Measurements from ENCODE around the gene SCP2.
"Not testable (repeated sequence)": the region's sequence is repeated elsewhere in the genome, so short reads cannot be mapped to it uniquely, and the experiment has no call there.

The SCP2 gene

DNA sequence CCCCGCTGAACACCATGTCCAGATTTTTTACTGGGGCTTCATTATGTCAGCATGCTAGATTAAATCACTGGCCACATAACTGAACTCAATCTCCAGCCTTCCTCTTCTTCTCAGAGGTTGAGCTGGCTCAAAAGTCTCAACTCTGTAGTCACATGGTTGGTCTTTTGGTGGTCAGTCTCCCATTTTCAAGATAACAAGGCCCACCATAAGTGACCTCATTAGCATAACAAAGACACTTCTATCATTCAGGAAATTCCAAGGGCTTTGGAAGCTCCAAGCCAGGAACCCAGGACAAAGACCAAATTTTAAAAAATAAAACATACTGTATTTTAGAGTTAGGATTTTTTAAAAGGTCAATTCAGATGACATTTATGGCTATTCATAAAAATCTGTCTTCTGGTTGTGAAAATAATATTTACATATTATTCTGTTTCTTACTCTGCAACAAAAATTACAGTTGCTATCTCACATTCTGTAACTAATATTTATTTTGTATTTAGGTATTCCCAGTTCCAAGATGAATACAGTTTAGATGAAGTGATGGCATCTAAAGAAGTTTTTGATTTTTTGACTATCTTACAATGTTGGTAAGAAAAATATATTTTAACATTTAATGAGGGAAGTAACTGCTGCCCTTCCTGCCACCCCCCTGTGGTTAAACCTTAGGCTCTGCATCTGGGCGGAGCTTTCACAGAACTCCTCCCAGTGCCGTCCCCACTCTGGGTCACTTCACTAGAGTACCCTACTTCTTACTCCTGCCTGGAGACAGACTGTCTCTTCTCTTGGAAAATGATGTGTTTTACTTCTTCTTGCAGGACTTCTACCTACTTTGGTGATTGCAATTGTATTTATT lies 49.3 kb downstream of the SCP2 start:
- peak in 2 of 3 donors; percentile 18 to 35 for DNase-seq

DNA sequence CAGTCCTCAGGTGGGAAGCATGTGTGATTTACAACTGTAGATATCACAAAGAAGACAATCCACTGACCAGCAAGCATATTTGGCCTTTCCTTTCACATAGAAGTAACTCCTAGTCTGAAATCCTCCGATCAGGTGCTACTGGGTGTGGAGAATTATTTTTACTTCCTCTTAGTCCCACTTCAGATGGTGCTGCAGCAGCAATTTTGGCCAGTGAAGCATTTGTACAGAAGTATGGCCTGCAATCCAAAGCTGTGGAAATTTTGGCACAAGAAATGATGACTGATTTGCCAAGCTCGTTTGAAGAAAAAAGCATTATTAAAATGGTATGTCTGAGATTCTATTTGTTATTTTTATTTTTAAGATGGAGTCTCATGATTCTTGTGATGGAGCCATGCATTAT lies 51.0 kb downstream of the SCP2 start:
- DNase-seq, result no peak

DNA sequence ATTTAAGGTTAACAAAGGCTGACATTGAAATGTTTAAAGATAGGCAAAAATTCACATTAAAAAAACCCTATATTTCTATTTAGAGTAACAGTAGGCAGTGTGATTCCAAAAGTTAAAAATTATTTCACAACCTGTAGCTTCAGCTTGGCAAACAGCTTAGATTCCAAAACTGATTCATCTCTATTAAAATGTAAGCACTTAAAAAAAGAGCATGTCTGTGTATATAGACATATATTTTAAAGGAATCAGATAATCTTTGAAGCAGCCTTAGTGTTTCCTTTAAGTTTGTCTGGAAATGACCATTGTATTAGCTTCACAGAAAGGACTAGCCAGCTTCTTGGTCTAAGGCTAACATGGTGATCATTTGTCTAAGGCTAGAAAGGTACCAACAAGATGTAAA lies 65.7 kb downstream of the SCP2 start:
- not testable (repeated sequence) for DNase-seq

DNA sequence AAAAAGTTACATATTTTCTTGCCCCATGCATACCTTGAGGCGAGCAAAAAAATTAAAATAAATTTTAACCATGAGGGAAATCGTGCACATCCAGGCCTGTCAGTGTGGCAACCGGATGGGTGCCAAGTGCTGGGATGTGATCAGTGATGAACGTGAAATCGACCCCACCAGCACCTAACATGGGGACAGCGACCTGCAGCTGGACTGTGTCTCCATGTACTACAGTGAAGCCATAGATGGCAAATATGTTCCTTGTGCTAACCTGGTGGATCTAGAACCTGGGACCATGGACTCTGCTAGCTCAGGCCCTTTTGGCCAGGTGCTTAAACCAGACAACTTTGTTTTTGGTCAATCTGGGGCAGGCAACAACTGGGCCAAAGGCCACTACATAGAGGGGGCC lies 67.6 kb downstream of the SCP2 start:
- DNase-seq, result no peak

DNA sequence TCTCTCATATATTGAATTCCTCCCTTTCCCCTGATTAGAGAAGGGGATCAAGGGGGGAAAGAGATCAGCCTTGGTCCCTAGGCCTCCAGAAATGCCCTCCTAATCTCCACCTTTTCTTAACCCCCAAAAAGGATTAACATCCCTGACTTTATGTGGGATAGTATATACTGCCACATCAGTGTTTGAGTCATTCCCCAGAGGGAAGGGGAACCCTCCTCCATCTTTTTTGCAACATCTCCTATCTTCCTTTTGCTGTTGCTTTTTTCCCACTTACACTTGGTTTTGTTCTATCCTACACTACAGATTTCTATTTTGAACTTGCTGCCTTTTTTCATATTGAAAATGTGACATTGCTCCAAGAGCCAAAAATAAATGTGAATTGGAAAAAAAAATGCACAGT lies 69.6 kb downstream of the SCP2 start:
- peak in 1 of 3 donors; percentile 19 for DNase-seq

DNA sequence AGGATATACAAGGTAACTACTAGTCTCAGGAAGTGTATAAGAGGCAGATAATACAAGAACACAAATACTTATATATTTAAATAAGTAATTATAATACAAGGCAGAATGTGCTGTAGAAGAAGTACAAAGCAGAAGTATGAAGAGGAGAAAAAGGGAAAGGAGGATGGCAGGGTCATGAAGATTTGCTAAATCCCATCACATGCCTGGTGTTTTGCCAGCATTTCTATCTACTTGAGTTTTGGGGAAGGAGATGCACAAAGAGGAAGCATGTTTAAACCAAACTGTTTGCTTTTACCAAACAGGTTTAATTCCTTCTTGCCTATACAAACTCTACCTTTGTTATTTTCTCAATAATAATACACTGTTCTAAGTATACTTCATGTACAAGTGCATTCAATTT lies 74.1 kb downstream of the SCP2 start:
- peak; percentile 53 to 54 (median 54) for DNase-seq

DNA sequence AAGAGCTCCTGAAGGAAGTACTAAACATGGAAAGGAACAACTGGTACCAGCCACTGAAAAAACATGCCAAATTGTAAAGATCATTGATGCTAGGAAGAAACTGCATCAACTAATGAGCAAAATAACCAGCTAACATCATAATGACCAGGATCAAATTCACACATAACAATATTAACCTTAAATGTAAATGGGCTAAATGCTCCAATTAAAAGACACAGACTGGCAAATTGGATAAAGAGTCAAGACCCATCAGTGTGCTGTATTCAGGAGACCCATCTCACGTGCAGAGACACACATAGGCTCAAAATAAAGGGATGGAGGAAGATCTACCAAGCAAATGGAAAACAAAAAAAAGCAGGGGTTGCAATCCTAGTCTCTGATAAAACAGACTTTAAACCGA lies 79.5 kb downstream of the SCP2 start:
- DNase-seq, result not testable (repeated sequence)

DNA sequence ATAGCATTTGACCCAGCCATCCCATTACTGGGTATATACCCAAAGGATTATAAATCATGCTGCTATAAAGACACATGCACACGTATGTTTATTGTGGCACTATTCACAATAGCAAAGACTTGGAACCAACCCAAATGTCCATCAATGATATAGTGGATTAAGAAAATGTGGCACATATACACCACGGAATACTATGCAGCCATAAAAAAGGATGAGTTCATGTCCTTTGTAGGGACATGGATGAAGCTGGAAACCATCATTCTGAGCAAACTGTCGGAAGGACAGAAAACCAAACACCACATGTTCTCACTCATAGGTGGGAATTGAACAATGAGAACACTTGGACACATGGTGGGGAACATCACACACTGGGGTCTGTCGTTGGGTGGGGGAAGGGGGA lies 83.2 kb downstream of the SCP2 start:
- DNase-seq, result not testable (repeated sequence)

DNA sequence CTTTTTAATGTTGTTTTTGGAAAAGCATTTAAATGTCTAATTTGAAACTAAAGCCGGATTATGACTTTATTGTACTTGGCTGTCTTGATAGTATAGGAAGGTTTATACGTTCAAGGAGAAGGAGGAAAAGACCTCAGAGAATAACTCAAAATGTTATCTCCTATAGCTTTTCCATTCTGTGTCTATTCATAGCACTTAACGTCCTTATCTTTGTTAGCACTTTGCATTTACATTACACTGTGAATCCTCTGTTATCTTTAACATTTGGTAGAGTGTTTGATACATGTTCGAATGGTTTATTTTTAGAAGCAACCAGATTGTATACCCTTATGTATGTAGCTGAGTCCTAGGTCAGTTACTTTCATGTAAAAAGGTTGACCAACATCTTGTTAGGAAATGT lies 84.1 kb downstream of the SCP2 start:
- DNase-seq, result no peak

DNA sequence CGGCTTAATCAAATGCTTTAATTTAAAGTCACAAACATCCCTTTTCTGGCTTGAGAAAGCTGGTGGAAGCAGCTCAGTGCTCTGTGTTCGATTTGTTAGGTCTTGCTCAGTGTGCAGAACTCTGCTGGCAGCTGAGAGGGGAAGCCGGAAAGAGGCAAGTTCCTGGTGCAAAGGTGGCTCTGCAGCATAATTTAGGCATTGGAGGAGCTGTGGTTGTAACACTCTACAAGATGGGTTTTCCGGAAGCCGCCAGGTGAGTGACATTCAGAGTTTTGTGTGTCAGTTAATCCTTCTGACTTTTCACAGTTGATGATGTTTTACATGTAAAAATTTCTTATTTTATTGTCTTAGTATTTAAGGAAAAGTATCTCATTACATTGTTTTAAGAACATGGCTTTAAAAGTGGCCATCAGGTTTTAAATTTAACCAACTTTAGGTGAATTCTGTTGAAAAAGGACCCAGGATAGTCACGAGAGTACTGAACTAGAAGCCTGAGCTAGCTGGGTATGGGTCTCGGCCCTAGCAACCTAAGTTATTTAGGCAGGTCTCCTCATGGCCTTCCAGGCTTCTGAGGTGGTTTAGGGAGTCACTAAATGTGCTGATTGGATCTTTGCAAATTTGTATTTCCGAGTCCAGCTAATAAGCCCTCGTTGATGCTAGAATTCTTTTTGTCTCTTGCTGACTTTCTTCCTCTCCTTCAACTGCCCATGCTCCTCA lies 87.9 kb downstream of the SCP2 start:
- peak; percentile 87 to 90 (median 88) for DNase-seq

DNA sequence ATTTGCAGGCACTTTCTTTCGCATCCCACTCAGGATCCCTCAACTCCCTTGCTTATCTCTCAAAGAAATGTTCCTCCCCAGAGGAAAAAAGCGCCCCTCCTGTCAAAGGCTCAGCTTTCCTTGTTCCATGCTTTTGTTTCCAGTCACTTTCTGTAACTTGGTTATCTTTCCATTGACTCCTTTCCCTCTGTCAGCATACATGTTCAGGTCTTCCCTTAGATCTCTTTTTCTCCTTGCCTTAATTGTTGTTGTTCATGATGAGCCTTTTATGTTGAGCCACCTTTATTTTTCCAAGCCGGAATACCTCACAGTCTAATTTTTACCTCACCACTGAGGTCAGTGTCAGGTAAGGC lies 88.4 kb downstream of the SCP2 start:
- DNase-seq, result peak in 1 of 3 donors; percentile 4

DNA sequence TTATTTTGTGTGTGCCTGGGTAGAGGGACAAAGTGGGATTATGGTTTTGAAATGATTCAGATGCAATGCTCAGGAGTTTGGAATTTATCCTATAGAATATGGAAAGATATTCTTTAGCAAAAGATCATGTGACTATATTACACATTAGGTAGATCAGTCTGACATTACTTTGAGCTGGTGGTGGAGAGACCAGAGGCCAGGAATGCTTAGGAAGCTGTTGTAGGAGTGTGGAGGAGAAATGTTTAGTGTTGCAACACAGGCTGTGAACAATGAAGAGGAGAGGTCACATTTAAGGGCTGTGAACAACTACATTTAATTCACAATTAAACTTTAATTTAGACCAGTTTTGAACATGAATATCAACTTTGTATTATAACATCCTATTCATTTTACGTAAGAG lies 89.6 kb downstream of the SCP2 start:
- peak in 2 of 3 donors; percentile 2 to 20 for DNase-seq

DNA sequence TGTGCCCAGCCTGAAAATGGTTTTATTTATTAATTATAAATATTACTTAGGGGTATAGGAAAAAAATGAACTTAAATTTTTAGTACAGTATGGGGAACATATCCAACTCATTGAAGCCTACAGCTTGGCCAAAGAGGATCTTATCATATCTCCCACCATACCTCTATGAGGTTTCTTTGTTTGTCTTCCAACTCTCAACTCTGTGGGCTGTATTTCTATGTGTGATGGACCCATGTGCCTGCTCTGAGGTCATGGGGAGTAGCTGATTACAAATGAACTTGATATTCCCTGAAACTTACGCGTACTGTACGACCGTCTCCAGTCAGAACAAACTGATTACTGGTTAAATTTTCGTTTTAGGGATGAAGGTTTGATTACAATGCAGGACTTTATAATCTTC lies 93.5 kb downstream of the SCP2 start:
- DNase-seq, result no peak

DNA sequence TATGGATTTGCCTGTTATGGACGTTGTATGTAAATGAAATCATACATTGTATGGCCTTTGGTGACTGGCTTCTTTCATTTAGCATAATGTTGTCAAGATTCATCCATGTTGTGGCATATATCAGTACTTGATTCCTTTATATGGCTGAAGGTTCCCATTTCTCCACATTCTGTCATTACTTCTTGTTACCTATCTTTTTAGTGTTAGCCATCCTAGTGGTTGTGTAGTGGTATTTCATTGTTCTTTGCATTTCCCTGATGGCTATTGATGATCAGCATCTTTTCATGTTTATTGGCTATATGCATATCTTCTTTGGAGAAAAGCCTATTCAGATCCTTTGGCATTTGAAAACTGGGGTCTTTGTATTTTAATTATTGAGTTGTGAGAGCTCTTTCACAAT lies 95.1 kb downstream of the SCP2 start:
- no peak for DNase-seq

DNA sequence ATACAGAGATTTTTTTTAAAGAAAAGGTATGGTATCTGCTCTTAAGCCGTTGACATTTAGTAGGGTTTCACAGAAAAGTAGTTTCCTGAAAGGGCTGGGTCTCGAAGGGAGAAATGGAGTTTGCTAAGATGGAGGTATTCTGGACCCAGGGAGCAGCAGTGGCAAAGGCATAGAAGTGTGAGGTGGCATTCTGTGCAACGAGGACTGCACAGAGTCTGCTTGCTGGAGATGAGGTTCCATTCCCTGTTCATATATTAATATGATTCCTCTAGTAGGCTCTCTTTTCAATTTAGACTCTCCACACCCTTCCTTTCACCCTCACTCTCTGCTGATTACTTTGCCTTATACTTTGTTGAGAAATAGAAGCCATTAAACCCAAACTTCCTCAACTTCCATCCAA lies 96.5 kb downstream of the SCP2 start:
- no peak for DNase-seq

DNA sequence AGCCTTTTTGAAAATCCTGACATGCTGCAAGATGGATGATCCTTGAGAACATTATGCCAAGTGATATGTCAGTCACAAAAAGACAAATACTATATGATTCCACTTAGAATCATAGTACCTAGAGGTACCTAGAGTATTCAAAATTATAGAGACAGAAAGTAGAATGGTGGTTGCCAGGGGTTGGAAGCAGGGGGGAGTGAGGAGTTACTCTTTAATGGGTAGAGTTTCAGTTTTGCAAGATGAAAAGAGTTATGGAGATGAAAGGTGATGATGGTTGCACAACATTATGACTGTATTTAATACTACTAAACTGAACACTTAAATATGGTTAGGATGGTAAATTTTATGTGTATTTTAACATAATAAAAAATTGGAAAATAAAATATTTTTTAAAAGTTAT lies 97.0 kb downstream of the SCP2 start:
- no peak for DNase-seq

DNA sequence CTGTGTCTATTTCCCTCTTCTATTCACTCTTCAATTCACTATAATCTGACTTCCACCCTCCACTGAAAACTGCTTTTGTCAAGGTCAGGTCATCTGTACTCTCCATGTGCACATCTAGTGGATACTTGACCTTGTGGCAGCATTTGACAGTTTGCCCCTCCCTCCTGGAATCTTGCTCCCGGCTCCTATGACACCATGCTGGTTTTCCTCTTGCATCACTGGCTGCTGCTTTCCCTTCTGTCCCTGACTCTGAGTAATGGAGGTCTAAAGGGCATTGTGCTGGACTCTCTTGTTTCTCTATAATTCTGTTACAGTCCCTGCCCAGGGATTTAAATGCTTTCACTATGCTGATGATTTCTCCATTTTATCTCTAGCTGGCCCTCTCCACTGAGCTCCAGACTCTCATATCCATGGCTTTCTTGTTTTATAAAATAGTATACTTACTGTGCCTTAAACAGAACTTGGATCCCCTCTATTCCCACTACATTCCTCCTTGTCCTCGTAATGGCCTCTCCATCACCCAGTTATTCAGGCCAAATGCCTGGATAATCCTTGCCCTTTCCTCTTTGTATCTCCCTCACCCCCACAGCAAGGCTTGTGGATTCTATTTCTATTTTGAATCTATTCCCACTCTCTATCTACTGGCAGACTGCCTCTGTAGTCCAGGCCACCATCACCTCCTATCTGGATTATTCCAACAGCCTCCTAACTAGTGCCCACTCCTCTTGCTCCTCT lies 98.1 kb downstream of the SCP2 start:
- peak; percentile 85 to 91 (median 87) for DNase-seq

DNA sequence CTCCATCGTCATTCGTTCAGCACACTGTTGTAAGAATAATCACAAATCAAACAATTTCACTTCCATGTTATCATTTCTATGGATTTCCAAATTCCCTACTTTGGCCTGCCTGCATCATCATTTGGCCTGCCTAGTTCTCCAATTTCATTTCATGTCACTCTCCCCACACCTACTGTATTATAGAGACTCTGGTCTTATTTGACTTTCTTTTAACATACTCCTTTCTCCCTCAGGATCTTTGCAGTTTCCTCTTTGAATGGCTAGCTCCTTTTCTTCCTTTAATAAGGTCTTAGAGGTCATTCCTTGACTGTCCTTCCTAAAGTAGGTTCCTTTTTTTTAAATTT lies 98.7 kb downstream of the SCP2 start:
- peak; percentile 42 to 60 (median 44) for DNase-seq

DNA sequence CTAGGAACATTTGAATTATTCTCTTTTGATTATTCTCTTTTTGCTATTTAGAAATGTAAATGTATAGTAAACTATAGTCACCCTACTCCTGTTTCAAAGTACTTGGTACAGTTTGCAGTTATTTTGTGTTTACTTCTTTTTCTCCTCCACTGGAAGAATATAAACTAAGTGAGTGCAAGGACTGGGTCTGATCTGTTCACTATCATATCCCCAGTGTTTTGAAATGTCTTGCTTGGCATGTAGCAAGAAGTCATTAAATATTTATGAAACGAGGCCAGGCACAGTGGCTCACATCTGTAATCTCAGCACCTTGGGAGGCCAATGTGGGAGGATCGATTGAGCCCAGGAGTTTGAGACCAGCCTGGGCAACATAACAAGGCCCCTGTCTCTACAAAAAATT lies 99.2 kb downstream of the SCP2 start:
- DNase-seq, result no peak

DNA sequence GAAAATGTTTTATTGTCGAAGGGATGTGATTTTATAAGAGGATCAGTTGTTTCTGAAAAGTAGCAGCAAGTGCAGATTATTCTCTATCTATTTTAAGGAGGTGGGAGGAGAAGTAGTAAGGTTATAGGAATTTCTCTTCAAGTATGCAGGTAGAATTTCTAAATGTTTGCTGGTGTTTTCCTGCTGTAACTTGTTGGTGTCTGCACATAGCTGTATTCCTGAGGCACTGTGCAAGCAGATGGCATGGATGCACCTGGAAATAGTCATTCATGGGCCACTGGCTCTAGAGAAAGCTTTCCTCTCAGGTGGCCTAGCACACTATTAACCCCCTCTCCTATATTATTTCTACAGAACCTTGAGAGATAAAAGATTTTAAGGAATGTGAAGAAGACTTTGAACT lies 104.7 kb downstream of the SCP2 start:
- no peak for DNase-seq

DNA sequence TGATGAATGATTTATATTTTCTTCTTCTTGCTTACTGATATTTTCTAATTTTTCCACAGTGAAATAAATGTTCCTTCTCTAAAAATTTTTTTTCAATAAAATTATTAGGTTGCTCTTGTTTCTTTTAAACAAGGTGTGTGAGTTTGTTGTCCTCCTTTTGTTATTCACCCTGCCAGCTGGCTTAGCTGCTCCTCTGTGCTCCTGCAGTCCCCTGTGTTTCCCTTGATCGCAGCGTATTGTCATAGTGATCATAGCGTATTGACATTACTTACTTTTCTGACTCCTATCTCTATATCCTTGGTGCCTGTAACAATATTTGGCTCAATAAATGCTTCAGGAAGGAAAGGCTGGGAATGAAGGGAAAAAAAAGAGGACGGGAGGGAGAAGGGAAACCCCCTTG lies 110.1 kb downstream of the SCP2 start:
- DNase-seq, result no peak

DNA sequence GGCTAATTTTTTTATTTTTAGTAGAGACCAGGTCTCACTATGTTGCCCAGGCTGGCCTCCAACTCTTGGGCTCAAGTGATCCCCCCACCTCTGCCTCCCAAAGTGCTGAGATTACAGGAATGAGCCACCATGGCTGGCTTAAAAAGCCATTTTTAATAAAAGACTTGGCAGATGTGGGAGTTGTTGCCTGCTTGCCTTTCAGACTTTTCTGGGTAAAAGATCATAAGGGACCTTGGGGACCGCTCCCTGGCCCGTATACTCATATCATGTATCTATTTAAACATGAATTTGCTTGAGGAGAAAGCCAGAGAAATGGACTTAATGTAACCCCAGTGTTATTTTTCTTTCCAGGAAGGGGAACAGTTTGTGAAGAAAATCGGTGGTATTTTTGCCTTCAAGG lies 111.5 kb downstream of the SCP2 start:
- DNase-seq, result no peak

DNA sequence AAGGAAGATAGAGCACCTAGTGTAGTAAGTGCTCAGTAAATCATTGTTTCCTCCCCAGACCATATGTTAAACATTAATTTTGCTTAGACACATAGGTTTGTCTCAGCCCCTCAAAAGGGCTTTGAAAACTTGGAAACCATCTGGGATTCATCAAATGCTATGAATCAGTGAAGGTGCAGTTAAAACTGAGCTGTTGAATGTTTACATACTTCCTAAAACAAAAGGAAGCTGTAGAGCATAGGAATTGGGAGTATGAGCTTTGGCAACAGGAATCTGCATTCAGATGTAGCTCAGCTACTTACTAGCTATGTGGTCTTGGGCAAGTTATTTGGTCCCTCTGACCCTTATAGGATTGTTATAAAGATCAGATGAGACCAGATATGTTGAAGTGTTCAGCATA lies 116.2 kb downstream of the SCP2 start:
- no peak for DNase-seq

DNA sequence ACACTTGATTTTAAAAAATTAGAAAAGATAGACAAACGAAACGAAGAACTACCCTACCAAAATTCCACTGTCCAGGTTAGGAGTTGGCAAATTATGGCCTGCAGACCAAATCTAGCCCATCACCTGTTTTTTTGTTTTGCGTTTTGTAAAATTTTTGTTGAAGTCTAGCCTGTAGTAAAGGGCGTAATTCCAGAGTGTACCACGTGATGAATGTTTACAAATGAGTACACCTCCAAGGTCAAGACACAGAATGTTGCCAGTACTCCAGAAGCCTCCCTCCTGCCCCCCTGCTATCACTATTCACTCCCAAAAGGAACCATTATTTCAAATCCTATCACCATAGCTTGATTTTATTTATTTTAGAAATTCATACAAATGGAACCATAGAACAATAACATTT lies 117.8 kb downstream of the SCP2 start:
- DNase-seq, result no peak

All from suppressor macrophage treated with lipopolysaccharide for 1 hour (primary cell).